Subcutaneous adipose tissue (tissue), 4 donors: ENCODE measurements around the gene CCDC158. TPM values are rescaled to one million over a fixed set of nuclear protein-coding genes. Genes with fewer than 3 reads are reported as not detected.

Source experiments
- CTCF ChIP-seq: fragments of 450-650 bp; IDR thresholded peaks from one replicate; pipeline ENCODE4 v1.5.1; 2016; ENCODE audit warnings: low read depth, mild to moderate bottlenecking, control low read depth, antibody characterized with exemption, moderate library complexity
- total RNA-seq, 4 donors: library from RNA; depleted of rRNA; stranded (reverse); fragments of >200 nt; gene quantifications; one replicate each; pipeline ENCODE4 v1.1.0, GENCODE V29; 2016

CCDC158 gene
- total RNA-seq, 4 donors from 2014 or later: 0.33 to 1.7 (median 1.2) TPM

GRCh38 chr4:76293772-76294171 lies 127.2 kb downstream of the CCDC158 start:
- TF ChIP-seq CTCF: no peak

GRCh38 chr4:76292730-76293129 lies 128.2 kb downstream of the CCDC158 start:
- no peak for TF ChIP-seq CTCF

GRCh38 chr4:76283900-76284299 lies 137.0 kb downstream of the CCDC158 start:
- no peak for TF ChIP-seq CTCF

GRCh38 chr4:76282941-76283689 lies 137.8 kb downstream of the CCDC158 start:
- TF ChIP-seq CTCF: no peak

- TF ChIP-seq CTCF: no peak
Measured at GRCh38 chr4:76280488-76281441, 140.2 kb downstream of the CCDC158 start.

GRCh38 chr4:76279462-76279861 lies 141.5 kb downstream of the CCDC158 start:
- TF ChIP-seq CTCF: no peak

GRCh38 chr4:76278583-76278982 lies 142.4 kb downstream of the CCDC158 start:
- TF ChIP-seq CTCF: no peak
